ENCODE results near the gene ULK4.
"Not testable (repeated sequence)": the region's sequence is repeated elsewhere in the genome, so short reads cannot be mapped to it uniquely, and the experiment has no call there.

ULK4 gene

GRCh38 chr3:41477399-41478014 lies 484.4 kb downstream of the ULK4 start:
- no peak for FAIRE-seq

GRCh38 chr3:41469083-41469482 lies 492.8 kb downstream of the ULK4 start:
- FAIRE-seq, result no peak

- no peak for FAIRE-seq
Observed at GRCh38 chr3:41467481-41467880, 494.4 kb downstream of the ULK4 start.

GRCh38 chr3:41464858-41465257 lies 497.0 kb downstream of the ULK4 start:
- no peak for FAIRE-seq

- FAIRE-seq, result no peak
Observed at GRCh38 chr3:41464401-41464800, 497.5 kb downstream of the ULK4 start.

GRCh38 chr3:41462103-41462691 lies 499.7 kb downstream of the ULK4 start:
- FAIRE-seq, result no peak

- FAIRE-seq, result no peak
Observed at GRCh38 chr3:41460736-41461135, 501.2 kb downstream of the ULK4 start.

GRCh38 chr3:41457176-41457575 lies 504.7 kb downstream of the ULK4 start:
- no peak for FAIRE-seq

GRCh38 chr3:41456162-41456561 lies 505.7 kb downstream of the ULK4 start:
- FAIRE-seq, result no peak

- not testable (repeated sequence) for FAIRE-seq
Observed at GRCh38 chr3:41453618-41454017, 508.3 kb downstream of the ULK4 start.

GRCh38 chr3:41450416-41451231 lies 511.3 kb downstream of the ULK4 start:
- no peak for FAIRE-seq

- FAIRE-seq, result no peak
Observed at GRCh38 chr3:41448396-41448795, 513.5 kb downstream of the ULK4 start.

GRCh38 chr3:41447701-41448100 lies 514.2 kb downstream of the ULK4 start:
- FAIRE-seq, result no peak

- not testable (repeated sequence) for FAIRE-seq
Observed at GRCh38 chr3:41446316-41446715, 515.6 kb downstream of the ULK4 start.

GRCh38 chr3:41441568-41441967 lies 520.3 kb downstream of the ULK4 start:
- FAIRE-seq, result no peak

- FAIRE-seq, result no peak
Observed at GRCh38 chr3:41441139-41441538, 520.8 kb downstream of the ULK4 start.

- FAIRE-seq, result no peak
Observed at GRCh38 chr3:41436983-41437382, 524.9 kb downstream of the ULK4 start.

- no peak for FAIRE-seq
Observed at GRCh38 chr3:41434781-41435180, 527.1 kb downstream of the ULK4 start.

- FAIRE-seq, result no peak
Observed at GRCh38 chr3:41431386-41431785, 530.5 kb downstream of the ULK4 start.

- FAIRE-seq, result no peak
Observed at GRCh38 chr3:41430886-41431285, 531.0 kb downstream of the ULK4 start.

- no peak for FAIRE-seq
Observed at GRCh38 chr3:41430391-41430790, 531.5 kb downstream of the ULK4 start.

GRCh38 chr3:41426485-41426884 lies 535.4 kb downstream of the ULK4 start:
- FAIRE-seq, result no peak

GRCh38 chr3:41424543-41425300 lies 537.2 kb downstream of the ULK4 start:
- no peak for FAIRE-seq
